Measurements from ENCODE around the gene FCAMR.

The FCAMR gene

GRCh38 chr1:207015791-207016190, 45.5 kb upstream of the FCAMR start:
- Histone ChIP-seq H3K4me2 (ENCODE audit: low read length) (no peak overlapping the region), H3K79me2 (ENCODE audit: control insufficient read depth, insufficient read depth, low read length) (no peaks in the 10 kb centered on the region), H4K8ac (ENCODE audit: low read depth, low read length) (no peak overlapping the region), H3K18ac (ENCODE audit: low read length) (no peak overlapping the region), H3K4me3 (ENCODE audit: low read length) (no peak overlapping the region), H4K5ac (ENCODE audit: low read length) (no peak overlapping the region), H3K27ac (ENCODE audit: low read depth, low read length) (no peak overlapping the region), H3K27me3 (ENCODE audit: insufficient read depth, low read length, poor library complexity) (no peaks in the 10 kb centered on the region), H3K79me1 (ENCODE audit: low read length) (no peaks in the 10 kb centered on the region), H3K4me1 (ENCODE audit: control insufficient read depth, low read depth, low read length) (no peaks in the 10 kb centered on the region), H2BK15ac (replicated peaks; ENCODE audit: low read depth) (no peak overlapping the region), H3K23ac (ENCODE audit: low read length) (no peak overlapping the region), H2AK5ac (ENCODE audit: low read length) (no peak overlapping the region), H3K36me3 (ENCODE audit: control insufficient read depth, insufficient read depth, low read length) (no peaks in the 10 kb centered on the region), H3K56ac (ENCODE audit: low read length) (no peak overlapping the region), H2BK5ac (ENCODE audit: low read length) (no peak overlapping the region), H2BK120ac (ENCODE audit: low read depth, low read length) (no peak overlapping the region), H3K4ac (ENCODE audit: low read depth, low read length) (no peak overlapping the region), H3K9ac (ENCODE audit: low read length) (no peak overlapping the region)
- no peak for DNase-seq
- no CpG with 5 or more reads among the region's 3 CpGs for WGBS (ENCODE audit: extremely low coverage, insufficient coverage, low lambda C conversion rate)

- Histone ChIP-seq H2AK5ac (ENCODE audit: low read length) (no peak overlapping the region), H2BK15ac (replicated peaks; ENCODE audit: low read depth) (no peak overlapping the region), H3K4me2 (ENCODE audit: low read length) (no peak overlapping the region), H3K56ac (ENCODE audit: low read length) (no peak overlapping the region), H4K5ac (ENCODE audit: low read length) (no peak overlapping the region), H2BK5ac (ENCODE audit: low read length) (no peak overlapping the region), H3K9ac (ENCODE audit: low read length) (no peak overlapping the region), H3K23ac (ENCODE audit: low read length) (no peak overlapping the region), H3K4ac (ENCODE audit: low read depth, low read length) (no peak overlapping the region), H3K36me3 (ENCODE audit: control insufficient read depth, insufficient read depth, low read length) (no peaks in the 10 kb centered on the region), H3K27me3 (ENCODE audit: insufficient read depth, low read length, poor library complexity) (no peaks in the 10 kb centered on the region), H3K27ac (ENCODE audit: low read depth, low read length) (no peak overlapping the region), H3K79me2 (ENCODE audit: control insufficient read depth, insufficient read depth, low read length) (no peaks in the 10 kb centered on the region), H3K79me1 (ENCODE audit: low read length) (no peaks in the 10 kb centered on the region), H3K18ac (ENCODE audit: low read length) (no peak overlapping the region), H4K8ac (ENCODE audit: low read depth, low read length) (no peak overlapping the region), H2BK120ac (ENCODE audit: low read depth, low read length) (no peak overlapping the region), H3K4me3 (ENCODE audit: low read length) (no peak overlapping the region), H3K4me1 (ENCODE audit: control insufficient read depth, low read depth, low read length) (no peaks in the 10 kb centered on the region)
- no CpG with 5 or more reads among the region's 3 CpGs for WGBS (ENCODE audit: extremely low coverage, insufficient coverage, low lambda C conversion rate)
- no peak for DNase-seq
Measured at GRCh38 chr1:207014728-207015127, 44.5 kb upstream of the FCAMR start.

DNA sequence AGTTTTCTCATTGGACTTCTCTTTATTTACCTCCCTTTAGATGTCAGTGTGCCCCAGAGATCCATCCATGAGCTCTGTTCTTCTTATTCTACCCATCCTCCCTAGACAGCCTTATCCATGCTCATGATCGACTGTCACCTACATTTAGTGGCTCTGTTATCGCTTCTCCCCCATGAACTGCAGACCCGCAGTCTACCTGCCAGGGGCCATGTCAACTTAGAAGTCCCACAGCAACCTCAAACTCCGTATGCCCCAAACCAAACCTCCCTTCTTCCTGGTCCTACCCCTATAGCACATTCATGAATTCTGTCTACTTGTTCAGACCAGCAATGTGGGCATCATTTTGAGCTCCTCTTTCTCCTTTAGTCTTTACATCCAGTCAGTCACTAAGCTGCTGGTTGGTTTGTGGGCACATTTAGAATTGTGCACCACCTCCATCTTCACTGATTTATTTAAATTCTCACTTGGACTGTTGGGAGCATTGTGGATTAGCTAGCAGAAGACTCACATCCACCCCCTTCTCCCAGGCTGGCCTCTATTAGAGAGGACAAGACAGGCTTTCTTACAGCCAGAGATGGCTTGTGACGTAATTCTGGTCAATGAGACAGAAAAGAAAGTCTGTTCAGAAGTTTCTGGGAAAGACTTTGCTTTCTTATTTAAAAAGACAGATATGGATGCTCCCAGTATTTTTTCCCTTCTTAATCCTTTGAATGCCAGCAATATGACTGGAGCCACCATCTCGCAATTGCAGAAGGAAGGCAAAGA, 43.2 kb upstream of the FCAMR start:
- Histone ChIP-seq H4K5ac (ENCODE audit: low read length) (no peak overlapping the region), H3K4me2 (ENCODE audit: low read length) (no peak overlapping the region), H3K4me1 (ENCODE audit: control insufficient read depth, low read depth, low read length) (no peaks in the 10 kb centered on the region), H3K79me1 (ENCODE audit: low read length) (no peaks in the 10 kb centered on the region), H2BK15ac (replicated peaks; ENCODE audit: low read depth) (no peak overlapping the region), H2AK5ac (ENCODE audit: low read length) (no peak overlapping the region), H3K23ac (ENCODE audit: low read length) (no peak overlapping the region), H2BK5ac (ENCODE audit: low read length) (no peak overlapping the region), H3K4me3 (ENCODE audit: low read length) (no peak overlapping the region), H3K27ac (ENCODE audit: low read depth, low read length) (no peak overlapping the region), H3K18ac (ENCODE audit: low read length) (no peak overlapping the region), H3K79me2 (ENCODE audit: control insufficient read depth, insufficient read depth, low read length) (no peaks in the 10 kb centered on the region), H2BK120ac (ENCODE audit: low read depth, low read length) (no peak overlapping the region), H3K27me3 (ENCODE audit: insufficient read depth, low read length, poor library complexity) (no peaks in the 10 kb centered on the region), H3K56ac (ENCODE audit: low read length) (no peak overlapping the region), H3K36me3 (ENCODE audit: control insufficient read depth, insufficient read depth, low read length) (no peaks in the 10 kb centered on the region), H4K8ac (ENCODE audit: low read depth, low read length) (no peak overlapping the region), H3K9ac (ENCODE audit: low read length) (no peak overlapping the region), H3K4ac (ENCODE audit: low read depth, low read length) (no peak overlapping the region)
- no peak for DNase-seq
- no CpG with 5 or more reads among the region's 6 CpGs for WGBS (ENCODE audit: extremely low coverage, insufficient coverage, low lambda C conversion rate)

GRCh38 chr1:207010726-207011125, 40.5 kb upstream of the FCAMR start:
- no peak overlapping the region for H3K4me3 ChIP-seq (ENCODE audit: low read length)
- no CpG with 5 or more reads among the region's 2 CpGs for WGBS (ENCODE audit: extremely low coverage, insufficient coverage, low lambda C conversion rate)
- no peaks in the 10 kb centered on the region for H3K4me1 ChIP-seq (ENCODE audit: control insufficient read depth, low read depth, low read length)
- H4K5ac ChIP-seq (ENCODE audit: low read length) = no peak overlapping the region
- H4K8ac ChIP-seq (ENCODE audit: low read depth, low read length) = no peak overlapping the region
- H3K9ac ChIP-seq (ENCODE audit: low read length) = no peak overlapping the region
- no peak overlapping the region for H3K4ac ChIP-seq (ENCODE audit: low read depth, low read length)
- H2BK120ac ChIP-seq (ENCODE audit: low read depth, low read length) = no peak overlapping the region
- H3K4me2 ChIP-seq (ENCODE audit: low read length) = no peak overlapping the region
- no peak overlapping the region for H2BK15ac ChIP-seq (replicated peaks; ENCODE audit: low read depth)
- no peaks in the 10 kb centered on the region for H3K27me3 ChIP-seq (ENCODE audit: insufficient read depth, low read length, poor library complexity)
- H3K79me1 ChIP-seq (ENCODE audit: low read length) = no peaks in the 10 kb centered on the region
- no peak overlapping the region for H2BK5ac ChIP-seq (ENCODE audit: low read length)
- H2AK5ac ChIP-seq (ENCODE audit: low read length) = no peak overlapping the region
- no peaks in the 10 kb centered on the region for H3K36me3 ChIP-seq (ENCODE audit: control insufficient read depth, insufficient read depth, low read length)
- no peak overlapping the region for H3K18ac ChIP-seq (ENCODE audit: low read length)
- H3K79me2 ChIP-seq (ENCODE audit: control insufficient read depth, insufficient read depth, low read length) = no peaks in the 10 kb centered on the region
- no peak overlapping the region for H3K27ac ChIP-seq (ENCODE audit: low read depth, low read length)
- H3K23ac ChIP-seq (ENCODE audit: low read length) = no peak overlapping the region
- H3K56ac ChIP-seq (ENCODE audit: low read length) = no peak overlapping the region
- DNase-seq = no peak

DNA sequence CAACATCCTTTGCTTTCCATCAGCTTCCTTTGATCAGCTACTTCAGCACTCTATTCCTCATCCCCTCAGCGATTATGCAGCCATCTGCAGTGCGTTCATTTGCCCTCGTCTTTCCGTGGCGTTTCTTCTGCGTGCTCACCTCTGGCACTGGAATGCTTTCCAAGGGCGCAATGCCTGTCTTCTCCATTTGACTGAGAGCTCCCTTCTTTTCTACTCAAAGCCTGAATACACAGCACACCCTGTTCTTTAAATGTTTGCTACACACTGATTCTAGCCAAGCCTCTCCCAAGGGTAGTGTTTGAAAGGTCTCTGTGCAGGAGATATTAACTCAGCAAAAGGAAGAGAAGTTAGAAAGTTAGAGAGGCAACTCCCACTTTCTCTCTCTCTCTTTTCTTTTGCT, 39.7 kb upstream of the FCAMR start:
- no CpG with 5 or more reads among the region's 7 CpGs for WGBS (ENCODE audit: extremely low coverage, insufficient coverage, low lambda C conversion rate)
- Histone ChIP-seq H3K4ac (ENCODE audit: low read depth, low read length) (no peak overlapping the region), H4K5ac (ENCODE audit: low read length) (no peak overlapping the region)

More for the DNA sequence above, 39.7 kb upstream of the FCAMR start:
- no peak overlapping the region for H3K23ac ChIP-seq (ENCODE audit: low read length)
- H3K18ac ChIP-seq (ENCODE audit: low read length) = no peak overlapping the region
- no peak overlapping the region for H3K4me2 ChIP-seq (ENCODE audit: low read length)
- H2BK120ac ChIP-seq (ENCODE audit: low read depth, low read length) = no peak overlapping the region
- H2BK5ac ChIP-seq (ENCODE audit: low read length) = no peak overlapping the region
- H3K79me2 ChIP-seq (ENCODE audit: control insufficient read depth, insufficient read depth, low read length) = no peaks in the 10 kb centered on the region
- no peak overlapping the region for H4K8ac ChIP-seq (ENCODE audit: low read depth, low read length)
- no peaks in the 10 kb centered on the region for H3K27me3 ChIP-seq (ENCODE audit: insufficient read depth, low read length, poor library complexity)
- no peak overlapping the region for H2AK5ac ChIP-seq (ENCODE audit: low read length)
- no peaks in the 10 kb centered on the region for H3K4me1 ChIP-seq (ENCODE audit: control insufficient read depth, low read depth, low read length)
- no peaks in the 10 kb centered on the region for H3K36me3 ChIP-seq (ENCODE audit: control insufficient read depth, insufficient read depth, low read length)
- no peak overlapping the region for H3K27ac ChIP-seq (ENCODE audit: low read depth, low read length)
- no peaks in the 10 kb centered on the region for H3K79me1 ChIP-seq (ENCODE audit: low read length)
- no peak for DNase-seq
- no peak overlapping the region for H3K56ac ChIP-seq (ENCODE audit: low read length)
- H3K9ac ChIP-seq (ENCODE audit: low read length) = no peak overlapping the region
- H3K4me3 ChIP-seq (ENCODE audit: low read length) = no peak overlapping the region
- H2BK15ac ChIP-seq (replicated peaks; ENCODE audit: low read depth) = no peak overlapping the region

All from mesendoderm (in vitro differentiated cells).